ENCODE results near the gene ELAVL1. TPM values are rescaled to one million over a fixed set of nuclear protein-coding genes. Genes with fewer than 3 reads are reported as not detected.

Gene ELAVL1
- polyA plus RNA-seq, 1 of the 3 experiments (the other 2 are of a cell fraction) = 49.6 TPM

DNA sequence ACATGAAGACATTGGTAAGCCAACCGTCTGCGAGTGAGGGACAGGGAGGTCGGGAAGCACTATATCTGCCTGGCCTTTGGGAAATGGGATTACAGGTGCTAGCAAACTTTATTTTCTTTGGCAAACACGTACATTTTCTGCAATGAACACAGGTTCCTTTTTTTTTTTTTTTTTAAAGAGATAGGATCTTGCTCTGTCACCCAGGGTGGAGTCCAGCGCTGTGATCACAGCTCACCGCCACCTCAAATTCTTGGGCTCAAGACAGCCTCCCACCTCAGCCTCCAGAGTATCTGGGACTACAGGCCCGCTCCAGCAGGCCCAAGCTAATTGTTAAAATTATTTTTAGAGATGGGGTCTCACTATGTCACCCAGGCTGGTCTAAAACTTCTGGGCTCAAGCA, 24.2 kb downstream of the ELAVL1 start:
- peaks cover 7 to 83% of the 10 kb centered on the region in 2 experiments for H3K36me3 ChIP-seq (replicated peaks in 1 of 2; ENCODE audit: control insufficient read depth in 1 of 2, insufficient read depth in 2 of 2, low read length in 1 of 2)

DNA sequence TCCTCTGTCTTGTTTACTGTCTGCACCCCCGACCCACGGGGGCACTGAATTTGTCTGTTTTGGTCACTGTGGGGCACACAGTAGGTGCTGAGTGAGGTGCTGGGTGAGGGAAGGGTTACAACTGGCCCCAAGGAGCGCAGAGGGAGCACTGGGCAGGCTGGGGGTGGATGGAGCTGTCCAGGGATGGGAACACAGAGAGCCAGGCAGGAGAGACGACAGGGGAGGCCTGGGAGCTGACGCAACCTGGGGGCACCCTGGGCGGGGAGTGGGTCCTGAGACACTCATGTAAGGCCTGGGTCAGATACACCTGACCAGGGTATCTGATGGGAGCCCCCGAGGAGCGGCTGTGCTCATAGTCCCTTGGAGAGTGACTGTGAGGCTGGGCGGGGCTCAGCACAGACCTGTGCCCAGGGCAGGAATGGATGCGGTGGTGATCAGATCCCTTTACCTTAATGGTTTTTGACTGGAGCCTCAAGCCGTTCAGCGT, 24.8 kb downstream of the ELAVL1 start:
- WGBS (ENCODE audit: low lambda C conversion rate) = 89% methylated on average over 12 of the region's 12 CpGs
- no peak for DNase-seq
- H3K79me2 ChIP-seq (ENCODE audit: insufficient read depth) = peaks cover 50% of the 10 kb centered on the region
- H3K4me1 ChIP-seq (ENCODE audit: control insufficient read depth in 1 of 2, insufficient read depth in 2 of 2, low read depth in 1 of 2, low read length in 1 of 2) = no peaks in the 10 kb centered on the region
- peaks cover 52% of the 10 kb centered on the region for H4K20me1 ChIP-seq (ENCODE audit: insufficient read depth)
- no peaks in the 10 kb centered on the region for H3F3A ChIP-seq (replicated peaks; ENCODE audit: insufficient read depth)
- H3K27me3 ChIP-seq (ENCODE audit: insufficient read depth) = no peaks in the 10 kb centered on the region
- H2AFZ ChIP-seq (ENCODE audit: low read depth) = no peak overlapping the region
- H3K9ac ChIP-seq = no peak overlapping the region
- H3K4me2 ChIP-seq = no peak overlapping the region
- no peaks in the 10 kb centered on the region for H3K9me3 ChIP-seq
- H3K36me3 ChIP-seq (replicated peaks in 1 of 2; ENCODE audit: control insufficient read depth in 1 of 2, insufficient read depth in 2 of 2, low read length in 1 of 2) = peaks cover 7 to 78% of the 10 kb centered on the region in 2 experiments
- no peak overlapping the region for H3K27ac ChIP-seq (ENCODE audit: low read depth in 2 of 2, low read length in 1 of 2)
- ChIA-PET POLR2A (no interaction called here), CTCF (interaction anchor here (2.3 to 3.8 kb wide), 2 partner anchors 10 to 37 kb away, joined by 6 to 18 read pairs; partner anchors contain the start of gene TIMM44)
- H3K9me2 ChIP-seq = no peaks in the 10 kb centered on the region
- TF ChIP-seq RAD21 (IDR thresholded peaks at IDR 0.05; ENCODE audit: low read length) (no peak), NRF1 (IDR thresholded peaks at IDR 0.05; ENCODE audit: low read depth, low read length) (no peak), POLR2AphosphoS5 (IDR thresholded peaks at IDR 0.05; ENCODE audit: low read depth, low read length) (no peak), MXI1 (IDR thresholded peaks at IDR 0.05; ENCODE audit: low read depth, low read length) (no peak)
- no peak overlapping the region for H3K4me3 ChIP-seq (ENCODE audit: low read depth in 2 of 2, low read length in 1 of 2)

More for the DNA sequence above, 24.2 kb downstream of the ELAVL1 start:
- no peak overlapping the region for H2AFZ ChIP-seq (ENCODE audit: low read depth)
- no peaks in the 10 kb centered on the region for H3F3A ChIP-seq (replicated peaks; ENCODE audit: insufficient read depth)
- H3K9ac ChIP-seq = no peak overlapping the region
- ChIA-PET POLR2A (no interaction called here), CTCF (interaction anchor here (1.5 to 3.8 kb wide), 3 partner anchors 10 to 37 kb away, joined by 5 to 18 read pairs (median 6); partner anchors contain the start of gene TIMM44)
- WGBS (ENCODE audit: low lambda C conversion rate) = 98% methylated on average over 7 of the region's 7 CpGs
- H4K20me1 ChIP-seq (ENCODE audit: insufficient read depth) = peaks cover 58% of the 10 kb centered on the region
- H3K4me3 ChIP-seq (ENCODE audit: low read depth in 2 of 2, low read length in 1 of 2) = no peak overlapping the region
- H3K79me2 ChIP-seq (ENCODE audit: insufficient read depth) = peaks cover 55% of the 10 kb centered on the region
- no peak overlapping the region for H3K4me2 ChIP-seq
- no peaks in the 10 kb centered on the region for H3K27me3 ChIP-seq (ENCODE audit: insufficient read depth)
- no peak overlapping the region for H3K27ac ChIP-seq (ENCODE audit: low read depth in 2 of 2, low read length in 1 of 2)
- H3K9me3 ChIP-seq = no peaks in the 10 kb centered on the region
- TF ChIP-seq, protein P1, sequence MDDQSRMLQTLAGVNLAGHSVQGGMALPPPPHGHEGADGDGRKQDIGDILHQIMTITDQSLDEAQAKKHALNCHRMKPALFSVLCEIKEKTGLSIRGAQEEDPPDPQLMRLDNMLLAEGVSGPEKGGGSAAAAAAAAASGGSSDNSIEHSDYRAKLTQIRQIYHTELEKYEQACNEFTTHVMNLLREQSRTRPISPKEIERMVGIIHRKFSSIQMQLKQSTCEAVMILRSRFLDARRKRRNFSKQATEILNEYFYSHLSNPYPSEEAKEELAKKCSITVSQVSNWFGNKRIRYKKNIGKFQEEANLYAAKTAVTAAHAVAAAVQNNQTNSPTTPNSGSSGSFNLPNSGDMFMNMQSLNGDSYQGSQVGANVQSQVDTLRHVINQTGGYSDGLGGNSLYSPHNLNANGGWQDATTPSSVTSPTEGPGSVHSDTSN (IDR thresholded peaks at IDR 0.05) = no peak
- TF ChIP-seq FOXM1 (IDR thresholded peaks at IDR 0.05; ENCODE audit: low read depth) (no peak), MEF2A (IDR thresholded peaks at IDR 0.05; ENCODE audit: borderline replicate concordance, low read depth) (no peak), TEAD4 (IDR thresholded peaks at IDR 0.05; ENCODE audit: borderline replicate concordance, insufficient read depth) (no peak), RFX5 (IDR thresholded peaks at IDR 0.05; ENCODE audit: low read length) (no peak), GABPA (IDR thresholded peaks at IDR 0.05; ENCODE audit: low read depth) (no peak), CHD2 (IDR thresholded peaks at IDR 0.05; ENCODE audit: low read length, partially characterized antibody) (no peak), RAD21 (IDR thresholded peaks at IDR 0.05; ENCODE audit: low read length) (no peak), RCOR1 (IDR thresholded peaks at IDR 0.05; ENCODE audit: low read length) (no peak)
- TF ChIP-seq, protein P2, sequence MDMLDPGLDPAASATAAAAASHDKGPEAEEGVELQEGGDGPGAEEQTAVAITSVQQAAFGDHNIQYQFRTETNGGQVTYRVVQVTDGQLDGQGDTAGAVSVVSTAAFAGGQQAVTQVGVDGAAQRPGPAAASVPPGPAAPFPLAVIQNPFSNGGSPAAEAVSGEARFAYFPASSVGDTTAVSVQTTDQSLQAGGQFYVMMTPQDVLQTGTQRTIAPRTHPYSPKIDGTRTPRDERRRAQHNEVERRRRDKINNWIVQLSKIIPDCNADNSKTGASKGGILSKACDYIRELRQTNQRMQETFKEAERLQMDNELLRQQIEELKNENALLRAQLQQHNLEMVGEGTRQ (IDR thresholded peaks at IDR 0.05; ENCODE audit: borderline replicate concordance, low read depth, low read length) = no peak
- TF ChIP-seq, protein P3, sequence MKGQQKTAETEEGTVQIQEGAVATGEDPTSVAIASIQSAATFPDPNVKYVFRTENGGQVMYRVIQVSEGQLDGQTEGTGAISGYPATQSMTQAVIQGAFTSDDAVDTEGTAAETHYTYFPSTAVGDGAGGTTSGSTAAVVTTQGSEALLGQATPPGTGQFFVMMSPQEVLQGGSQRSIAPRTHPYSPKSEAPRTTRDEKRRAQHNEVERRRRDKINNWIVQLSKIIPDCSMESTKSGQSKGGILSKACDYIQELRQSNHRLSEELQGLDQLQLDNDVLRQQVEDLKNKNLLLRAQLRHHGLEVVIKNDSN (IDR thresholded peaks at IDR 0.05; ENCODE audit: borderline replicate concordance, low read depth) = no peak
- DNase-seq = no peak
- no peaks in the 10 kb centered on the region for H3K9me2 ChIP-seq
- no peaks in the 10 kb centered on the region for H3K4me1 ChIP-seq (ENCODE audit: control insufficient read depth in 1 of 2, insufficient read depth in 2 of 2, low read depth in 1 of 2, low read length in 1 of 2)

Data from SK-N-SH (cell line).